Sigmoid colon (tissue), 4 donors: ENCODE results near the gene AKIRIN1.

Source experiments
- POLR2A ChIP-seq, 2 donors: fragments of 450-650 bp; IDR thresholded peaks; one replicate each; pipeline ENCODE4 v1.6.1; 2016; ENCODE audit warnings: antibody characterized with exemption in 2 of 2, mild to moderate bottlenecking in 2 of 2, moderate library complexity in 2 of 2
- POLR2AphosphoS5 ChIP-seq, 4 donors: sonication (generic); formaldehyde crosslinking; IDR thresholded peaks; one replicate each; pipeline ENCODE4 v1.6.1; 2017; ENCODE audit warnings: antibody characterized with exemption in 4 of 4
- TF ChIP-seq, protein P1 (sequence below), 4 experiments: fragments of 450-650 bp in 3 of 4; fragments of 200-600 bp in 1 of 4; IDR thresholded peaks; one replicate each; pipeline ENCODE4 v1.5.1; 2016 to 2019; ENCODE audit warnings: antibody characterized with exemption in 4 of 4, mild to moderate bottlenecking in 3 of 4, moderate library complexity in 2 of 4

DNA sequence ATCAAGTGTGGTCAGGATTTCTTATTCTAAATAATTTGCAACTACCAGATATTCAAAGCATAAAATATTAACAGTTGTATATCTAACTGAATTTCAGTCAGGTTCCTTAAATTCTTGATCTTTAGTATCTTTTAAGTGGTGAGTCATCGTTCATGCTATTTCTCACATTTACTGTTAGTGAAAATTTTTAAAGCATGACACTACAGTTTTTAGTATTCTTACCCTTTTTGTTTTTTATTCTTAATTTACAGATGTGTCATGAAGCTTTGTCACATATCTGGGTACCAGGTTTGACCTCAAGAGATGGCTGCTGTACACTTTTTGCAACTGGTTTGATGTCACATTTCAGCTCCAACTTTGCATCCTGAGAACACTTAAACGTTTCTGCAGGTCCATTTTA lies 12.7 kb downstream of the AKIRIN1 start:
- TF ChIP-seq, protein P1, sequence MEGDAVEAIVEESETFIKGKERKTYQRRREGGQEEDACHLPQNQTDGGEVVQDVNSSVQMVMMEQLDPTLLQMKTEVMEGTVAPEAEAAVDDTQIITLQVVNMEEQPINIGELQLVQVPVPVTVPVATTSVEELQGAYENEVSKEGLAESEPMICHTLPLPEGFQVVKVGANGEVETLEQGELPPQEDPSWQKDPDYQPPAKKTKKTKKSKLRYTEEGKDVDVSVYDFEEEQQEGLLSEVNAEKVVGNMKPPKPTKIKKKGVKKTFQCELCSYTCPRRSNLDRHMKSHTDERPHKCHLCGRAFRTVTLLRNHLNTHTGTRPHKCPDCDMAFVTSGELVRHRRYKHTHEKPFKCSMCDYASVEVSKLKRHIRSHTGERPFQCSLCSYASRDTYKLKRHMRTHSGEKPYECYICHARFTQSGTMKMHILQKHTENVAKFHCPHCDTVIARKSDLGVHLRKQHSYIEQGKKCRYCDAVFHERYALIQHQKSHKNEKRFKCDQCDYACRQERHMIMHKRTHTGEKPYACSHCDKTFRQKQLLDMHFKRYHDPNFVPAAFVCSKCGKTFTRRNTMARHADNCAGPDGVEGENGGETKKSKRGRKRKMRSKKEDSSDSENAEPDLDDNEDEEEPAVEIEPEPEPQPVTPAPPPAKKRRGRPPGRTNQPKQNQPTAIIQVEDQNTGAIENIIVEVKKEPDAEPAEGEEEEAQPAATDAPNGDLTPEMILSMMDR (IDR thresholded peaks at IDR 0.05) = no peak
- TF ChIP-seq POLR2AphosphoS5 (IDR thresholded peaks at IDR 0.05) (no peak), POLR2A (IDR thresholded peaks at IDR 0.05) (no peak)
